ENCODE data around the gene ATP1A3. TPM values are rescaled to one million over a fixed set of nuclear protein-coding genes. Genes with fewer than 3 reads are reported as not detected.

The ATP1A3 gene
- total and polyA plus RNA-seq, 3 experiments from 2014 or later: 1.9 to 8.2 (median 4.1) TPM

GRCh38 chr19:42003506-42004294 lies 9.7 kb upstream of the ATP1A3 start:
- Mint-ChIP-seq H3K4me1 (peaks cover 0 to 5% (median 3%) of the 10 kb centered on the region in 3 donors), H3K27ac (no peak overlapping the region), H3K36me3 (no peaks in the 10 kb centered on the region), H3K27me3 (peaks cover 33 to 69% of the 10 kb centered on the region in 2 donors), H3K4me3 (no peak overlapping the region), H3K9me3 (no peaks in the 10 kb centered on the region)
- no peaks in the 10 kb centered on the region for H3K36me3 ChIP-seq (ENCODE audit: insufficient read depth, low read length)
- ChIA-PET POLR2A (no interaction called here), CTCF (no interaction called here)
- no peak for DNase-seq
- H3K9me3 ChIP-seq (ENCODE audit: low read length): no peaks in the 10 kb centered on the region
- H3K27me3 ChIP-seq (ENCODE audit: insufficient read depth, low read length, poor library complexity, severe bottlenecking): peaks cover 21% of the 10 kb centered on the region
- no peak overlapping the region for H3K27ac ChIP-seq (ENCODE audit: low read depth, low read length)
- H3K4me3 ChIP-seq (ENCODE audit: low read length): no peak overlapping the region
- H3K4me1 ChIP-seq (ENCODE audit: insufficient read depth, low read length): no peaks in the 10 kb centered on the region

GRCh38 chr19:41999878-42000208 lies 5.8 kb upstream of the ATP1A3 start:
- peaks cover 54 to 83% of the 10 kb centered on the region in 2 donors for H3K27me3 Mint-ChIP-seq
- no peaks in the 10 kb centered on the region for H3K36me3 Mint-ChIP-seq
- peaks cover 48% of the 10 kb centered on the region for H3K27me3 ChIP-seq (ENCODE audit: insufficient read depth, low read length, poor library complexity, severe bottlenecking)
- no peak for DNase-seq
- H3K4me1 Mint-ChIP-seq: peaks cover 25 to 32% (median 26%) of the 10 kb centered on the region in 3 donors
- peaks cover 14% of the 10 kb centered on the region for H3K4me1 ChIP-seq (ENCODE audit: insufficient read depth, low read length)
- ChIA-PET POLR2A (no interaction called here), CTCF (no interaction called here)
- peak overlapping the region in 1 of 8 donors; percentile 64 for H3K27ac Mint-ChIP-seq
- peak overlapping the region in 2 of 7 donors; percentile 23 to 24 for H3K4me3 Mint-ChIP-seq
- H3K4me3 ChIP-seq (ENCODE audit: low read length): no peak overlapping the region
- H3K9me3 Mint-ChIP-seq: no peaks in the 10 kb centered on the region
- H3K27ac ChIP-seq (ENCODE audit: low read depth, low read length): no peak overlapping the region
- no peaks in the 10 kb centered on the region for H3K9me3 ChIP-seq (ENCODE audit: low read length)
- H3K36me3 ChIP-seq (ENCODE audit: insufficient read depth, low read length): no peaks in the 10 kb centered on the region

- CTCF ChIA-PET: no interaction called here
- Histone ChIP-seq H3K4me1 (ENCODE audit: insufficient read depth, low read length) (peaks cover 16% of the 10 kb centered on the region), H3K4me3 (ENCODE audit: low read length) (no peak overlapping the region), H3K27ac (ENCODE audit: low read depth, low read length) (no peak overlapping the region), H3K9me3 (ENCODE audit: low read length) (no peaks in the 10 kb centered on the region), H3K27me3 (ENCODE audit: insufficient read depth, low read length, poor library complexity, severe bottlenecking) (peaks cover 50% of the 10 kb centered on the region), H3K36me3 (ENCODE audit: insufficient read depth, low read length) (no peaks in the 10 kb centered on the region)
- Mint-ChIP-seq H3K4me1 (peaks cover 29 to 36% (median 30%) of the 10 kb centered on the region in 3 donors), H3K4me3 (peak overlapping the region; percentile 0 to 49 (median 24)), H3K27me3 (peaks cover 55 to 80% of the 10 kb centered on the region in 2 donors), H3K9me3 (no peaks in the 10 kb centered on the region), H3K36me3 (no peaks in the 10 kb centered on the region), H3K27ac (peak overlapping the region in 3 of 8 donors; percentile 20 to 64 (median 27))
- POLR2A ChIA-PET: no interaction called here
- no peak for DNase-seq
Measured at GRCh38 chr19:41999071-41999877, 5.2 kb upstream of the ATP1A3 start.

DNA sequence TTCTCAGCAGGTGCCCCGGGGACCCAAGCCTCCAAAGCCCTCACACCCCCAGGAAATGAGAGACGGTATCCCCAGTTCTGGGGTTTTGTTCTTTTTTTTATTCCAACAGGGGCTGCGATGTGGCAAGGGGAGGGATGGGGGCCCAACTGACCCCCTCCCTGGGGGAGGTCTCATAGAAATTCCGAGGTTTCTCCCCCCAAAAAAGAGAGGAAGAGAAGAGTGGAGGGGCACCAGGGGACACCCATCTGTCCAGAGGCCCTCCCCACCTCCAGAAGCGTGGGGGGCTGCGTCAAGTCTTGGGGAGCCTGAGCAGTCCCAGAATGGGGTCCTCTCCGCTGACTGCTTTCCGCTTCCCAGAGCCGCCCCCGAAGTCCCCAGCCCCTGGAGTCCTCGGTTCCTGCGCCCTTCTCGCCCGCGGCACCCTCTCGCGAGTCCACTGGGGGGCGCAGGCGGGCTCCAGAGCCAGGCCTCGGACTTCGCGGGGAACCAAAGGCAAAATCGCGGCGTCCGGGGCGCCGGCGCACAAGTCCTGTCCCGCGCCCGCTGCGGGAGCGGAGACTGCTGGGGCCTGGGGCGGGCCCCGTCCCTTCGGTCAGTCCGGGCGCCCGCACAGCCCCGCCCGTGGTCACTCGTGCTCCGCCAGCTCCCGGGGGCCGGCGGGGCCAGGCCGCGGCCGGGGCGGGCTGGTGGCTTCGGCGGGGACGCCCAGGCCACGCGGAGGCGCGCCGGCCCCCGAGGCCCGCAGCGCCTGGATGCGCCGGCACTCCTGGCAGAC lies 4.4 kb upstream of the ATP1A3 start:
- Mint-ChIP-seq H3K9me3 (no peaks in the 10 kb centered on the region), H3K4me1 (peaks cover 32 to 39% (median 32%) of the 10 kb centered on the region in 3 donors), H3K4me3 (no peak overlapping the region), H3K36me3 (no peaks in the 10 kb centered on the region), H3K27ac (no peak overlapping the region), H3K27me3 (peaks cover 55 to 72% of the 10 kb centered on the region in 2 donors)
- H3K4me3 ChIP-seq (ENCODE audit: low read length): no peak overlapping the region
- peak in 2 of 5 donors; percentile 7 to 12 for DNase-seq
- H3K4me1 ChIP-seq (ENCODE audit: insufficient read depth, low read length): peaks cover 18% of the 10 kb centered on the region
- no peak overlapping the region for H3K27ac ChIP-seq (ENCODE audit: low read depth, low read length)
- POLR2A ChIA-PET: no interaction called here
- no peaks in the 10 kb centered on the region for H3K36me3 ChIP-seq (ENCODE audit: insufficient read depth, low read length)
- peaks cover 50% of the 10 kb centered on the region for H3K27me3 ChIP-seq (ENCODE audit: insufficient read depth, low read length, poor library complexity, severe bottlenecking)
- no peaks in the 10 kb centered on the region for H3K9me3 ChIP-seq (ENCODE audit: low read length)
- CTCF ChIA-PET: no interaction called here

- peaks cover 50% of the 10 kb centered on the region for H3K27me3 ChIP-seq (ENCODE audit: insufficient read depth, low read length, poor library complexity, severe bottlenecking)
- Mint-ChIP-seq H3K4me1 (peaks cover 34 to 43% (median 35%) of the 10 kb centered on the region in 3 donors), H3K9me3 (no peaks in the 10 kb centered on the region), H3K36me3 (no peaks in the 10 kb centered on the region), H3K4me3 (peak overlapping the region in 2 of 7 donors; percentile 34 to 63), H3K27ac (peak overlapping the region in 2 of 8 donors; percentile 15 to 59), H3K27me3 (peaks cover 55 to 69% of the 10 kb centered on the region in 2 donors)
- CTCF ChIA-PET: no interaction called here
- H3K4me3 ChIP-seq (ENCODE audit: low read length): no peak overlapping the region
- POLR2A ChIA-PET: interaction anchor here (0.6 kb wide), 1 partner anchor 125 kb away, joined by 5 read pairs; no protein-coding TSS in a partner anchor
- H3K36me3 ChIP-seq (ENCODE audit: insufficient read depth, low read length): no peaks in the 10 kb centered on the region
- H3K9me3 ChIP-seq (ENCODE audit: low read length): no peaks in the 10 kb centered on the region
- no peak overlapping the region for H3K27ac ChIP-seq (ENCODE audit: low read depth, low read length)
- H3K4me1 ChIP-seq (ENCODE audit: insufficient read depth, low read length): peaks cover 22% of the 10 kb centered on the region
- DNase-seq: no peak
Measured at GRCh38 chr19:41997851-41998229, 3.8 kb upstream of the ATP1A3 start.

- no peak overlapping the region for H3K4me3 ChIP-seq (ENCODE audit: low read length)
- Mint-ChIP-seq H3K27me3 (peaks cover 52 to 68% of the 10 kb centered on the region in 2 donors), H3K4me1 (peaks cover 39 to 48% (median 40%) of the 10 kb centered on the region in 3 donors), H3K4me3 (peak overlapping the region in 5 of 7 donors; percentile 24 to 78 (median 59)), H3K27ac (peak overlapping the region in 1 of 8 donors; percentile 70), H3K36me3 (no peaks in the 10 kb centered on the region), H3K9me3 (no peaks in the 10 kb centered on the region)
- H3K4me1 ChIP-seq (ENCODE audit: insufficient read depth, low read length): peaks cover 22% of the 10 kb centered on the region
- no peak overlapping the region for H3K27ac ChIP-seq (ENCODE audit: low read depth, low read length)
- H3K27me3 ChIP-seq (ENCODE audit: insufficient read depth, low read length, poor library complexity, severe bottlenecking): peaks cover 50% of the 10 kb centered on the region
- DNase-seq: peak in 4 of 5 donors; percentile 6 to 35 (median 20)
- no peaks in the 10 kb centered on the region for H3K36me3 ChIP-seq (ENCODE audit: insufficient read depth, low read length)
- POLR2A ChIA-PET: interaction anchor here (0.6 kb wide), 1 partner anchor 126 kb away, joined by 5 read pairs; no protein-coding TSS in a partner anchor
- CTCF ChIA-PET: no interaction called here
- no peaks in the 10 kb centered on the region for H3K9me3 ChIP-seq (ENCODE audit: low read length)
Measured at GRCh38 chr19:41997121-41997850, 3.3 kb upstream of the ATP1A3 start.

DNA sequence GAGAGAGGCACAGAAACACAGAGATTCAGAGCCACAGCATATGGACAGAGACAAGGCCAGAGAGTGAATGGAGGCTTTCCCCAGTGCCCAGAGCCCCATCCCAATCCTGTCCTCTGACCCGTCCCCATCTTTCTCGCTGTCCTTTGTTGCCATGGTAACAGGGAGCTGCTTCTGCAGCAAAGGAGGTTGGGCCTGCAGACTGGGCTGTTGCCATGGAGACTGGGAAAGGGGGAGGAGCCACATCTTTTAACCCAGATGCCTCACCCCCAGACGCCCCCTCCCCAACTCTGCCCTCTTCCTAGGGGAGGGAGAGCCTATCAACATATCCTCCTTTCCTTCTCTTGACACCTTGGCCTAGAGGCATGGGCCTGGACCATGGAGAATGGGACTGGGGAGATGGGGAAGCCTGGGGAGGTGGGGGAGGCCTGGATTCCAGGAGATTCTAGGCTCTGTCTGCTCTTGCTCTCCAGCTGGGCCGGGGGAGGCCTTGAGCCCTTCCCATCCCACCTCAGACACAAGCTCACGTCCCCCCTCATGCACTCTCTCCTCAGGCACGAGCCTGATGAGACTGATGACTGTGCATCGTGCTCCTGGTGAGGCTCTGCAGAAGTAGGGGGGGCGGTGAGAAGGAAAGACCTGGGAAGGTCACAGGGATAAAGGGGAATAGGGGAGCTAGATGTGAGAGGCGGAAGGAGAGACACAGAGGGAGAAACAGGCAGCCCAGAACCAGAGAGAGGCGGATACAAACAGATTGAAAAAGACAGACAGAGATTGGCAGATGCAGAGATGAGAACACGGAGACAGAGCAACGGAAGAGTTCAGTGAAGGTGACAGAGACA lies 2.1 kb upstream of the ATP1A3 start:
- Mint-ChIP-seq H3K27ac (peak overlapping the region in 2 of 8 donors; percentile 44 to 70), H3K4me3 (peak overlapping the region in 6 of 7 donors; percentile 3 to 88 (median 46)), H3K4me1 (peaks cover 39 to 48% (median 40%) of the 10 kb centered on the region in 3 donors), H3K27me3 (peaks cover 42 to 57% of the 10 kb centered on the region in 2 donors), H3K9me3 (no peaks in the 10 kb centered on the region), H3K36me3 (no peaks in the 10 kb centered on the region)
- POLR2A ChIA-PET: interaction anchor here (0.6 kb wide), 1 partner anchor 17 kb away, joined by 4 read pairs; no protein-coding TSS in a partner anchor
- Histone ChIP-seq H3K27ac (ENCODE audit: low read depth, low read length) (no peak overlapping the region), H3K27me3 (ENCODE audit: insufficient read depth, low read length, poor library complexity, severe bottlenecking) (peaks cover 45% of the 10 kb centered on the region), H3K4me1 (ENCODE audit: insufficient read depth, low read length) (peaks cover 22% of the 10 kb centered on the region), H3K36me3 (ENCODE audit: insufficient read depth, low read length) (no peaks in the 10 kb centered on the region), H3K4me3 (ENCODE audit: low read length) (no peak overlapping the region), H3K9me3 (ENCODE audit: low read length) (no peaks in the 10 kb centered on the region)
- no peak for DNase-seq
- CTCF ChIA-PET: no interaction called here

Measured in CD8-positive, alpha-beta memory T cell (primary cell).